ENCODE data around the gene PNMA8C.

- TF ChIP-seq CTCF (IDR thresholded peaks at IDR 0.05) = no peak
- TF ChIP-seq ZFX (IDR thresholded peaks at IDR 0.05; ENCODE audit: borderline replicate concordance) = no peak
Measured at GRCh38 chr19:46426035-46426505, 2.7 kb downstream of the PNMA8C start.

All from 22Rv1 (cell line).